H1 (cell line): Measurements from ENCODE around the gene RMND5A. TPM values are rescaled to one million over a fixed set of nuclear protein-coding genes. Genes with fewer than 3 reads are reported as not detected.

Experiments used
- CTCF ChIA-PET: fragments of 300-600 bp; sonication (Branson Sonifier 250); formaldehyde crosslinking; loops from one replicate; lab custom pipeline; 2021; ENCODE audit not compliant: partially characterized antibody; lab: Charles Lee
- POLR2A ChIA-PET: fragments of 300-600 bp; sonication (Branson Sonifier 250); formaldehyde crosslinking; loops from one replicate; lab custom pipeline; 2021; ENCODE audit warnings: inconsistent platforms; ENCODE audit not compliant: partially characterized antibody; lab: Charles Lee
- DNase-seq, 2 experiments: peaks; one replicate each; pipeline versions ENCODE4 v3.0.0 to v3.0.0-alpha.2; 2010 to 2022; ENCODE audit warnings: low spot score in 2 of 2, low read depth in 1 of 2, mixed read lengths in 1 of 2
- FAIRE-seq: peaks from 2 replicates; lab custom pipeline; 2011; peaks lifted over from hg19 to GRCh38; lab: Jason Lieb, UNC
- H2AFZ ChIP-seq: 2 replicates; pipeline ENCODE4 v1.8.1; 2012; ENCODE audit warnings: low read length, inconsistent platforms
- H2AK5ac ChIP-seq: 2 replicates; pipeline ENCODE4 v1.6.1; 2013; ENCODE audit warnings: low read depth, low read length
- H2BK120ac ChIP-seq: replicated peaks from 2 replicates; pipeline ENCODE3; 2013; ENCODE audit warnings: low read depth, low read length, inconsistent platforms
- H2BK12ac ChIP-seq: 2 replicates; pipeline ENCODE4 v1.6.1; 2013; ENCODE audit warnings: low read depth, low read length
- H2BK15ac ChIP-seq: 2 replicates; pipeline ENCODE4 v1.6.1; 2013; ENCODE audit warnings: low read length
- H2BK20ac ChIP-seq: 2 replicates; pipeline ENCODE4 v1.6.1; 2013; ENCODE audit warnings: low read length
- H2BK5ac ChIP-seq: 2 replicates; pipeline ENCODE4 v1.6.1; 2013; ENCODE audit warnings: low read depth, low read length
- H3K14ac ChIP-seq: 2 replicates; pipeline ENCODE4 v1.6.1; 2013; ENCODE audit warnings: inconsistent platforms; ENCODE audit not compliant: insufficient read length
- H3K18ac ChIP-seq: 2 replicates; pipeline ENCODE4 v1.6.1; 2013; ENCODE audit warnings: low read length; ENCODE audit errors: extremely low read depth
- H3K23ac ChIP-seq: 2 replicates; pipeline ENCODE4 v1.6.1; 2013; ENCODE audit warnings: inconsistent platforms; ENCODE audit not compliant: insufficient read length
- H3K23me2 ChIP-seq: 2 replicates; pipeline ENCODE4 v1.6.1; 2013; ENCODE audit warnings: low read depth, low read length
- H3K27ac ChIP-seq: 2 replicates; pipeline ENCODE4 v1.6.1; 2011; ENCODE audit warnings: low read depth, low read length, inconsistent platforms
- H3K27me3 ChIP-seq, 4 experiments: replicated peaks in 1 of 4; 1 replicate in 1 of 4; 2 replicates in 3 of 4; pipeline versions ENCODE4 v1.6.1 to v1.8.1; 2011 to 2013; ENCODE audit warnings: low read length in 3 of 4, mild to moderate bottlenecking in 3 of 4, inconsistent platforms in 2 of 4, mixed read lengths in 2 of 4, moderate library complexity in 1 of 4; ENCODE audit not compliant: control insufficient read depth in 3 of 4, insufficient read depth in 3 of 4; ENCODE audit errors: extremely low read depth in 1 of 4
- H3K36me3 ChIP-seq, 4 experiments: 2 replicates each; pipeline versions ENCODE4 v1.6.1 to v1.8.1; 2011 to 2013; ENCODE audit warnings: mild to moderate bottlenecking in 4 of 4, low read length in 3 of 4, moderate library complexity in 2 of 4, control low read depth in 1 of 4, inconsistent platforms in 1 of 4; ENCODE audit not compliant: insufficient read depth in 4 of 4, control insufficient read depth in 2 of 4
- H3K4ac ChIP-seq: replicated peaks from 2 replicates; pipeline ENCODE3; 2013; ENCODE audit warnings: low read length, low read depth, mixed read lengths, inconsistent platforms; ENCODE audit not compliant: insufficient read length
- H3K4me1 ChIP-seq, 4 experiments: replicated peaks in 1 of 4; 1 replicate in 1 of 4; 2 replicates in 3 of 4; pipeline versions ENCODE4 v1.6.1 to v1.8.1; 2011 to 2013; ENCODE audit warnings: low read length in 3 of 4, inconsistent platforms in 2 of 4, mixed read lengths in 1 of 4; ENCODE audit not compliant: insufficient read depth in 4 of 4, control insufficient read depth in 3 of 4
- H3K4me2 ChIP-seq, 2 experiments: 2 replicates each; pipeline versions ENCODE4 v1.6.1 to v1.8.1; 2011 to 2013; ENCODE audit warnings: low read depth in 2 of 2, low read length in 2 of 2, control low read depth in 1 of 2, inconsistent platforms in 1 of 2, mild to moderate bottlenecking in 1 of 2; ENCODE audit not compliant: insufficient read depth in 1 of 2
- H3K4me3 ChIP-seq, 4 experiments: fragments of 200-600, 300-600 bp in 1 of 4; sonication (generic), shearing (Covaris generic), sonication (Bioruptor Twin) in 1 of 4; 2 replicates each; pipeline versions ENCODE4 v1.5.1 to v1.8.1; 2011 to 2016; ENCODE audit warnings: low read length in 4 of 4, low read depth in 3 of 4, control low read depth in 2 of 4, inconsistent platforms in 2 of 4, mild to moderate bottlenecking in 2 of 4, mixed read lengths in 1 of 4, moderate library complexity in 1 of 4; ENCODE audit not compliant: insufficient read depth in 2 of 4; ENCODE audit errors: extremely low read depth in 1 of 4
- H3K56ac ChIP-seq: replicated peaks from 2 replicates; pipeline ENCODE3; 2013; ENCODE audit warnings: low read depth, mild to moderate bottlenecking, mixed read lengths, low read length, inconsistent platforms; ENCODE audit not compliant: insufficient read length
- H3K79me1 ChIP-seq: 2 replicates; pipeline ENCODE4 v1.6.1; 2013; ENCODE audit warnings: low read depth, low read length, control low read depth
- H3K79me2 ChIP-seq, 2 experiments: 2 replicates each; pipeline versions ENCODE4 v1.6.1 to v1.8.1; 2012 to 2013; ENCODE audit warnings: low read length in 2 of 2, mild to moderate bottlenecking in 2 of 2, inconsistent platforms in 1 of 2; ENCODE audit not compliant: insufficient read depth in 2 of 2, control insufficient read depth in 1 of 2
- H3K9ac ChIP-seq, 4 experiments: replicated peaks in 1 of 4; 1 replicate in 1 of 4; 2 replicates in 3 of 4; pipeline versions ENCODE4 v1.6.1 to v1.8.1; 2011 to 2013; ENCODE audit warnings: low read depth in 3 of 4, low read length in 3 of 4, control low read depth in 2 of 4, mild to moderate bottlenecking in 2 of 4, moderate library complexity in 2 of 4, inconsistent platforms in 1 of 4; ENCODE audit errors: extremely low read depth in 1 of 4
- H3K9me3 ChIP-seq, 2 experiments: 2 replicates each; pipeline versions ENCODE4 v1.6.1 to v1.8.1; 2012 to 2013; ENCODE audit warnings: mild to moderate bottlenecking in 2 of 2, moderate library complexity in 2 of 2, control low read depth in 1 of 2, inconsistent platforms in 1 of 2, low read depth in 1 of 2, low read length in 1 of 2, mixed read lengths in 1 of 2; ENCODE audit not compliant: insufficient read depth in 2 of 2
- H4K20me1 ChIP-seq, 2 experiments: replicated peaks in 1 of 2; 2 replicates each; pipeline versions ENCODE3 to v1.8.1; 2011 to 2013; ENCODE audit warnings: inconsistent platforms in 2 of 2, low read length in 2 of 2, mild to moderate bottlenecking in 1 of 2; ENCODE audit not compliant: insufficient read depth in 2 of 2, control insufficient read depth in 1 of 2
- H4K5ac ChIP-seq: 2 replicates; pipeline ENCODE4 v1.6.1; 2013; ENCODE audit warnings: low read length, low read depth, mixed read lengths, inconsistent platforms; ENCODE audit not compliant: insufficient read length
- H4K8ac ChIP-seq: 2 replicates; pipeline ENCODE4 v1.8.0; 2013; ENCODE audit warnings: mild to moderate bottlenecking, moderate library complexity, low read length, inconsistent platforms; ENCODE audit not compliant: insufficient read depth; ENCODE audit errors: extremely low read depth
- H4K91ac ChIP-seq: replicated peaks from 2 replicates; pipeline ENCODE3; 2013; ENCODE audit warnings: low read length, mixed read lengths, inconsistent platforms; ENCODE audit not compliant: insufficient read length
- ATF3 ChIP-seq: IDR thresholded peaks from 2 replicates; pipeline ENCODE4 v1.6.1; 2011; ENCODE audit warnings: low read depth, mild to moderate bottlenecking, low read length; ENCODE audit not compliant: insufficient read depth
- EP300 ChIP-seq, 2 experiments: IDR thresholded peaks; 1 replicate in 1 of 2; 2 replicates in 1 of 2; pipeline ENCODE4 v1.6.1; 2011 to 2012; ENCODE audit warnings: low read depth in 2 of 2, low read length in 2 of 2, mild to moderate bottlenecking in 2 of 2, borderline replicate concordance in 1 of 2, inconsistent platforms in 1 of 2, moderate library complexity in 1 of 2
- GABPA ChIP-seq: IDR thresholded peaks from 2 replicates; pipeline ENCODE4 v1.6.1; 2011; ENCODE audit warnings: mild to moderate bottlenecking, low read length, moderate library complexity, borderline replicate concordance; ENCODE audit not compliant: insufficient read depth
- JUN ChIP-seq: IDR thresholded peaks from 2 replicates; pipeline ENCODE4 v1.6.1; 2011; ENCODE audit warnings: low read depth, mild to moderate bottlenecking, improper control_type of control experiment, low read length
- JUND ChIP-seq: IDR thresholded peaks from 2 replicates; pipeline ENCODE4 v1.6.1; 2011; ENCODE audit warnings: mild to moderate bottlenecking, improper control_type of control experiment, low read length
- PHF8 ChIP-seq: fragments of 200-600 bp; sonication (generic); conservative IDR thresholded peaks from 2 replicates; pipeline ENCODE4 v1.7.1; 2012; ENCODE audit warnings: low read depth, mild to moderate bottlenecking, inconsistent platforms, low read length, moderate library complexity
- POLR2A ChIP-seq, 2 experiments: IDR thresholded peaks; 1 replicate in 1 of 2; 2 replicates in 1 of 2; pipeline ENCODE4 v1.6.1; 2011; ENCODE audit warnings: low read depth in 2 of 2, low read length in 2 of 2, mild to moderate bottlenecking in 2 of 2; ENCODE audit errors: control extremely low read depth in 1 of 2
- POLR2AphosphoS5 ChIP-seq: IDR thresholded peaks from 2 replicates; pipeline ENCODE4 v1.6.1; 2011; ENCODE audit warnings: low read depth, low read length
- RXRA ChIP-seq: IDR thresholded peaks from 2 replicates; pipeline ENCODE4 v1.6.1; 2011; ENCODE audit warnings: low read depth, mild to moderate bottlenecking, low read length, moderate library complexity; ENCODE audit not compliant: insufficient read depth
- SIX5 ChIP-seq: IDR thresholded peaks from 2 replicates; pipeline ENCODE4 v1.6.1; 2011; ENCODE audit warnings: mild to moderate bottlenecking, low read depth, low read length
- SP2 ChIP-seq: IDR thresholded peaks from 2 replicates; pipeline ENCODE4 v1.6.1; 2012; ENCODE audit warnings: mild to moderate bottlenecking, low read length, inconsistent platforms
- SP4 ChIP-seq: IDR thresholded peaks from 2 replicates; pipeline ENCODE4 v1.6.1; 2012; ENCODE audit warnings: low read length, inconsistent platforms
- TAF7 ChIP-seq: optimal IDR thresholded peaks from 2 replicates; pipeline ENCODE3; 2011; ENCODE audit warnings: low read depth, mild to moderate bottlenecking, inconsistent platforms, low read length, moderate library complexity, borderline replicate concordance
- TEAD4 ChIP-seq: IDR thresholded peaks from 2 replicates; pipeline ENCODE4 v1.6.1; 2012; ENCODE audit warnings: low read depth, low read length, inconsistent platforms, mixed read lengths
- WGBS, 2 experiments: shearing (Covaris generic) in 1 of 2; methylation state at CpG; one replicate each; pipeline versions ENCODE4 v1.1.6 to v1.1.7; 2013 to 2015; ENCODE audit warnings: low lambda C conversion rate in 2 of 2, mixed read lengths in 2 of 2, inconsistent platforms in 1 of 2, low coverage in 1 of 2, missing lambda C conversion rate in 1 of 2; ENCODE audit not compliant: insufficient replicate concordance in 2 of 2, insufficient coverage in 1 of 2, insufficient read length in 1 of 2; ENCODE audit errors: extremely low coverage in 1 of 2, missing lambda C conversion rate in 1 of 2; 5-methylcytosine and 5-hydroxymethylcytosine counted together
- polyA plus RNA-seq, 7 experiments: library from polyadenylated mRNA; depleted of rRNA in 3 of 7; stranded (reverse) in 5 of 7; unstranded in 2 of 7; fragments of >200 nt in 5 of 7; fragments of 200-250 nt in 2 of 7; gene quantifications; 1 replicate in 5 of 7; 2 replicates in 1 of 7; 4 replicates in 1 of 7; pipeline versions ENCODE4 v1.2.1 to v1.2.3, GENCODE V29; 2011 to 2013; ENCODE audit warnings: missing spikeins in 2 of 7, mixed read lengths in 2 of 7
- total RNA-seq: library from RNA; stranded (reverse); fragmentation: NEBNext Ultra II Directional; extraction: Animal tissue kit (Norgen Biotek cat#: 25700); gene quantifications from 2 replicates; pipeline ENCODE4 v1.2.1, GENCODE V29; 2021

The RMND5A gene
- total and polyA plus RNA-seq, 2 of the 8 experiments (the other 6 are each of a cell fraction or from before 2014, with no cell fraction given): 21.0 to 66.2 TPM

GRCh38 chr2:86772611-86773010 lies 52.5 kb downstream of the RMND5A start:
- Histone ChIP-seq H2BK20ac (no peak overlapping the region), H3K14ac (no peak overlapping the region), H3K79me2 (no peaks in the 10 kb centered on the region), H2AK5ac (no peak overlapping the region), H3K9me3 (no peaks in the 10 kb centered on the region), H3K4ac (no peak overlapping the region), H3K23me2 (no peaks in the 10 kb centered on the region), H3K56ac (no peak overlapping the region), H2BK12ac (no peak overlapping the region), H3K27ac (no peak overlapping the region), H3K18ac (no peak overlapping the region), H2BK15ac (no peak overlapping the region), H4K8ac (no peak overlapping the region), H3K4me1 (peaks cover 0 to 3% (median 0%) of the 10 kb centered on the region in 4 experiments; a peak in 1 of 7 replicates), H3K4me3 (no peak overlapping the region), H4K91ac (no peak overlapping the region), H2AFZ (no peak overlapping the region), H4K20me1 (peaks cover 0 to 7% of the 10 kb centered on the region in 2 experiments), H3K36me3 (peaks cover 0 to 30% (median 22%) of the 10 kb centered on the region in 4 experiments; a peak in 7 of 8 replicates), H4K5ac (no peak overlapping the region), H3K4me2 (no peak overlapping the region), H3K79me1 (no peaks in the 10 kb centered on the region), H2BK5ac (no peak overlapping the region), H3K9ac (no peak overlapping the region), H2BK120ac (no peak overlapping the region), H3K23ac (no peak overlapping the region), H3K27me3 (no peaks in the 10 kb centered on the region)
- no peak for TF ChIP-seq JUN
- TF ChIP-seq RXRA: no peak
- no peak for TF ChIP-seq JUND
- TF ChIP-seq ATF3: no peak
- TF ChIP-seq POLR2AphosphoS5: no peak
- TF ChIP-seq SP4: no peak
- TF ChIP-seq SIX5: no peak
- TF ChIP-seq POLR2A (IDR thresholded peaks at IDR 0.05; ENCODE audit: control extremely low read depth in 1 of 2, low read depth in 2 of 2, low read length in 2 of 2): no peak
- no peak for TF ChIP-seq GABPA
- no peak for TF ChIP-seq EP300 (IDR thresholded peaks at IDR 0.05; ENCODE audit: borderline replicate concordance in 1 of 2, low read depth in 2 of 2, low read length in 2 of 2)
- TF ChIP-seq SP2: no peak
- no peak for TF ChIP-seq TAF7
- TF ChIP-seq PHF8: no peak
- no peak for TF ChIP-seq TEAD4
- 79% methylated on average over 5 of the region's 5 CpGs; no CpG with 5 or more reads in 1 of the 2 experiments for WGBS, 2 experiments
- ChIA-PET CTCF (interaction anchor here (0.9 kb wide), 1 partner anchor 8 kb away, joined by 4 read pairs; no protein-coding TSS in a partner anchor), POLR2A (no interaction called here)
- DNase-seq (no peak), FAIRE-seq (no peak)
